ENCODE measurements around the gene CELF6.

The CELF6 gene

GRCh38 chr15:72249142-72249810 is 70.7 kb downstream of the CELF6 start:
- Histone ChIP-seq H3K4me3 (replicated peaks; ENCODE audit: insufficient read depth, low read length) (no peak overlapping the region), H3K27ac (replicated peaks) (no peak overlapping the region), H3K27me3 (ENCODE audit: insufficient read depth, poor library complexity, severe bottlenecking) (no peaks in the 10 kb centered on the region)
- TF ChIP-seq POLR2AphosphoS5 (IDR thresholded peaks at IDR 0.05; ENCODE audit: low read depth): no peak
- TF ChIP-seq SPI1 (IDR thresholded peaks at IDR 0.05; ENCODE audit: borderline replicate concordance, low read depth): no peak; the same call in 1 of the 2 replicates
- TF ChIP-seq GABPA (IDR thresholded peaks at IDR 0.05; ENCODE audit: low read depth): no peak
- no peak for TF ChIP-seq CTCF (IDR thresholded peaks at IDR 0.05; ENCODE audit: insufficient read depth, low read length)
- TF ChIP-seq REST (IDR thresholded peaks at IDR 0.05; ENCODE audit: insufficient replicate concordance, low read depth): no peak
- DNase-seq (ENCODE audit: low read depth in 1 of 2, low spot score in 1 of 2): no peak

- TF ChIP-seq GABPA (IDR thresholded peaks at IDR 0.05; ENCODE audit: low read depth): no peak
- no peaks in the 10 kb centered on the region for H3K27me3 ChIP-seq (ENCODE audit: insufficient read depth, poor library complexity, severe bottlenecking)
- DNase-seq (ENCODE audit: low read depth in 1 of 2, low spot score in 1 of 2): no peak
- H3K4me3 ChIP-seq (replicated peaks; ENCODE audit: insufficient read depth, low read length): no peak overlapping the region
- no peak overlapping the region for H3K27ac ChIP-seq (replicated peaks)
These were observed 71.4 kb downstream of the CELF6 start for GRCh38 chr15:72248514-72248913.

- Histone ChIP-seq H3K4me3 (replicated peaks; ENCODE audit: insufficient read depth, low read length) (no peak overlapping the region), H3K27me3 (ENCODE audit: insufficient read depth, poor library complexity, severe bottlenecking) (no peaks in the 10 kb centered on the region), H3K27ac (replicated peaks) (no peak overlapping the region)
- TF ChIP-seq CTCF (IDR thresholded peaks at IDR 0.05; ENCODE audit: insufficient read depth, low read length) (no peak), REST (IDR thresholded peaks at IDR 0.05; ENCODE audit: insufficient replicate concordance, low read depth) (no peak), SPI1 (IDR thresholded peaks at IDR 0.05; ENCODE audit: borderline replicate concordance, low read depth) (no peak), POLR2AphosphoS5 (IDR thresholded peaks at IDR 0.05; ENCODE audit: low read depth) (no peak), GABPA (IDR thresholded peaks at IDR 0.05; ENCODE audit: low read depth) (no peak)
- no peak for DNase-seq (ENCODE audit: low read depth in 1 of 2, low spot score in 1 of 2)
These were observed 77.1 kb downstream of the CELF6 start for GRCh38 chr15:72242775-72243370.

- DNase-seq (ENCODE audit: low read depth in 1 of 2, low spot score in 1 of 2): no peak
- H3K27me3 ChIP-seq (ENCODE audit: insufficient read depth, poor library complexity, severe bottlenecking): no peaks in the 10 kb centered on the region
- no peak overlapping the region for H3K27ac ChIP-seq (replicated peaks)
- TF ChIP-seq SPI1 (IDR thresholded peaks at IDR 0.05; ENCODE audit: borderline replicate concordance, low read depth) (no peak), REST (IDR thresholded peaks at IDR 0.05; ENCODE audit: insufficient replicate concordance, low read depth) (no peak), GABPA (IDR thresholded peaks at IDR 0.05; ENCODE audit: low read depth) (no peak), POLR2AphosphoS5 (IDR thresholded peaks at IDR 0.05; ENCODE audit: low read depth) (no peak), CTCF (IDR thresholded peaks at IDR 0.05; ENCODE audit: insufficient read depth, low read length) (no peak)
- H3K4me3 ChIP-seq (replicated peaks; ENCODE audit: insufficient read depth, low read length): no peak overlapping the region
These were observed 80.3 kb downstream of the CELF6 start for GRCh38 chr15:72239652-72240051.
